HG02763 (cell line): ENCODE results near the gene FAM156A.
A peak's percentile ranks its signal among the peaks of the same experiment; 100 is the strongest.
"Not testable (repeated sequence)": the region's sequence is repeated elsewhere in the genome, so short reads cannot be mapped to it uniquely, and the experiment has no call there.

Source experiments
- ATAC-seq: cut with Tn5 transposase; IDR thresholded peaks from one replicate; pipeline ENCODE4 v1.9.1; 2021; ENCODE audit warnings: mild to moderate bottlenecking, moderate library complexity; ENCODE audit not compliant: unreplicated experiment

FAM156A gene

DNA sequence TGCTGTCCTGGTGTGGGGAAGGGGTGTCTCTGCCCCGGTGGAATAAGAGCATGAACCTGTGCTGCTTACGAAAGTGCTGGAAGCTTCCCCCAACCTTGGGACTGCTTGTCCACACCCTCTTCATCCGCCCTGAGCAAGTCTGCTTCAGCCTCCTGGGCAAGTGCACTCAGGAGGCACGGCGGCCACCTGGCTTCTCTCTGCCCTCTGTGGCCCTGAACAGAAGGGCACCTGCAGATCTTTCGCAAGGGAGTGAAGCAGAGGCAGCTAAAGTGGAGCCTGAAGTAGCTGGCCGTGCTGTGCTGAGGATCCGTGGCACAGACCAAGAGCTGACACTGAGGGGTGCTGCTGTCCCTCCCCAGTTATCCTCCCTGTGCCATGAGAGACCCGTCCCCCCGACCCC is 9.6 kb upstream of the FAM156A start:
- ATAC-seq: not testable (repeated sequence)

DNA sequence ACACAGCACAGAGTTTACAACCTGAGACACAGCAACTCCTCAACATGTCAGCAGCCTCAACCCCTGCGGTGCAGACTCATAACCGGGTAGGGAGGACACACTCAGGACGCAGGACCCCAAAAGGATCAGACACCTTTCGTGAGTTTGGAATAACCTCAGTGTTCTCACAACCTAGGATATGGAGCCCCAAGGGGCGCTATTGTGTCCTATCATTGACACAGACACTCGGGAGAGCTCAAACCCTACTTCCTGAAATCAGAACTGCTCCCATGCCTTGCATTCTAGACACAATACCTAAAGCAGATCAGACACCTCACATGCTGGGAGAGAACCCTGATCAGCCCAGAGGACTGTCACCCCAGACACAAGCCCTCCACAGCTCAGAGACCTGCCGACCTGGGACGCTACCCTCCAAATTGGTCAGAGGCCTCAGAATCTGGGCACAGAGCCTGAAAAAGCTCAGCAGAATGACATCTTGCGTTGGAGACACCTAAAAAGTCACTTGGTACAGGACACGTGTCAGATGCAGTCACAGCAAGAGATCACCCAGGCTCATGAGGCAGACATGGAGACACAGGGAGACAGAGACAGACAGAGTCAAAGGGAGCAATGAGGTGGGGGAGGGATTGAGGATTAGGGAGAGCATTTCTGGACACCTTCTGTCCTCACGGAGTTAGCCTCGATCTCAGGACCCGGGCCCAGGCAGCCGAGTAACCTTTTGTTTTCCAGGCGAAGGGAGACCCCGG is 8.8 kb upstream of the FAM156A start:
- ATAC-seq: not testable (repeated sequence)

DNA sequence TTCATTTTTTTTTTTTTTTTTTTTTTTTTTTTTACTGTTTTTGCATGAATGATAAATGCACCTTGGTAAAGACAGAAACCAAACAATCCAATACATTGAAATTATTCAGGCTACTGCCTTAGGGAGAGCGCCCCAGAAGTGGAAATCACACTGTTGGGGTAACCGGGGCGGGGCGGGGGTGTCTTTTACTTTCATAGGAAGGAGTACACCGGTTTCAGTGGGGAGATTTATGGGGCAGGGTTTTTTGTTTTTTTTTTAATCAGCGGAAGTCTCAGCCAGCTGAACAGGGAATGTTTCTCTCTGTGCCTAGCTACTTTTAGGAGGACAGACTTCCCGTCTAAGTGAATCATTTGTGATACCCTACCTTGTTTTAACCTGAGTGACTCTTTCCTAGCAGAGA is 643 bp upstream of the FAM156A start:
- peak; percentile 31 for ATAC-seq

DNA sequence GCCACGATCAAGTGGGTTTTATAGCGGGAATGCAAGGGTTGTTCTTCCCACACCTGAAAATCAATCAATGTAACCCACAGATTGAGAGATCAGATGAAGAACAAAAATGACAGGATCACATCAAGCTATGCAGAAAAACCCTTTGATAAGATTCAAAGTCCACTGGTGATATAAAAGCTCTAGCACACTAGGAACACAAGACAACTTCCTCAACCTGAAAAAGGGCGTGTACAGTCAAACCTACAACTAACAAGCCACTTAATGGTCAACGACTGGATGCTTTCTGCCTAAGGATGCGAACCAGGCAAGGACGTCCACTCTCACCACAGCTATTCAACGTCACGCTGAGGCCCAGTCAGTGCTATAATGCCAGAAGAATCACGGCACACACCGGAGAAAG is 8.4 kb downstream of the FAM156A start:
- not testable (repeated sequence) for ATAC-seq

DNA sequence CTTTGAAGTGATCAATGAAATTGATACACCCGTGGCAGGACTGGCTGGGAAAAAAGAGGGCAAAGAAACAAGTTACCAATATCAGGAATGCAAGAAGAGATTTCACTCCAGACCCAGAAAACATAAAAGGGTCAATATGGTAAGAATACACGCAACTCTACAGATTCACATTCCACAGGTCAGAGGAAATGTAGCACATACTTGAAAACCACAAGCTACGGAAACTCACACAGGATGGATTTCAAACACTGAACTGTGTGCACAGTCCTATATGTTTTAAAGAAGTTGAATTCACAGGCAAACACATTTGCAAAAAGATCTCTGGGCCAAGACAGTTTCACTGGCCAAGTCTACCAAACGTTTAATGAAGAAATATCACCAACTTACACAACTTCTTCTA is 9.0 kb downstream of the FAM156A start:
- not testable (repeated sequence) for ATAC-seq

DNA sequence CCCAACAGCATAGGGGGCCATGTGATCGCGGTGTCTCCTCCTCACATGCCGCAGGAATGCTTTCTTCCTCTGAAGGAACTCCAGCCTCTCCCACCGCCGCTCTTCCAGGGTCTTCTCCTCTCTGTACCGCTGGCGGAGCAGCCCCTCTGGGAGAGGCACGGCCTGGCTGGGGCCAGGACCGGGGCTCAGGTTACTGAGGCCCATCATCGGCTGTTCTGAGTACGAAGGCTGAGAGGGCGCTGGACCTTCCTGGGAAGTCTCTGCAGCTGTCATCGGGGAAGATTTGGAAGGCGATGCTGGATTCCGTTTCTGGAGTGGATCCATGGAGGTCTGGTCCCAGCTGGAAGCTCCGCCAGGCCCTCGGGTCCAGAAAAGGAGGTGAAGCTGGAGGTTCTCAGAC is 10.1 kb downstream of the FAM156A start:
- ATAC-seq: not testable (repeated sequence)

DNA sequence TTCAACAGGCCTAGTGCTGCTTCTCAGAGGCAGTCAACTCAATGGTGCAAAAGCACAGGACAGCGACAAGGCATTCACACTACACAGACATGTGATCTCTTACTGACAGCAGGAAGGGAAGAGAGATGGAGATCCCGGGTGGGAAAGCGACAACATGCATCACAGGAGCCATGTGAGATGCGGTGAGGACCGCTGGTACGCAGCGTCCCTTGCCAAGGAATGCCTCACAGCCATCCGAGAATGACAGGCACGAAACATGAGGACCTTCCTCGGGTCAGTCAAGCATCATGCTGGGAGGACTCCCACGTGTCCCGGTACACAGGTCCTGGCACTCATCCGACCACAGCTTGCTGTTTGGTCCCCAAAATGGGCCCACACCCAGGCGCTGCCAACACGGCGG is 10.8 kb downstream of the FAM156A start:
- ATAC-seq: not testable (repeated sequence)

DNA sequence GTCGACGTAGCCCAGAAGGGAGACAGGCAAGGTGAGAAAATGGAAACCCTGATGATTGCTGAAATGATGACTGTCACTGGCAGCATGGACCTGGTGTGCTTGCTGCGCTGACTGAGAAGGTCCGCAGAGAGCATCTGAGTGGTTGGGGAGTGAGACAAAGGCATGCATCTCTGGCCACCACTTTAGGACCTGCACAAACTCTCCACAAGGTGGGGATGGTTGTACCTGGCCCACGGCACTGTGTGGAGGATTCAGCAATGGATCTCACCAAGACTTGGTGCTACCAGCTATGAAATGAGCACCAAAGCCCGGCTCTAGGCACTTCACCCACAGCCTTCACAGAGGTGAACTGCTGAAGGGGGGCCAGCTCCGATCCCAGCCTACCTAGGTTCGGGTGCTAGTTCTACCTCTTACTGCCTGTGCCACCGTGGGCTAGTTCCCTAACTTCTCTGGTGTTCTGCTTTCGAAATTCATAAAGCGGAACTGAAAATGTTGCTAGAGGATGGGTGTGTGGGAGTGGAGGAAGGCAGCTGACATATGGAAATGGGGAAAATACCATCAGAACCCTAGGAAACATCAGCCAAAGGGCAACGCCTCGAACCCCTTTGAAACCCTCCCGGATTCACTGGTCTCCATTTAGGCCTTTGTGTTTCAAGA is 12.4 kb downstream of the FAM156A start:
- not testable (repeated sequence) for ATAC-seq

DNA sequence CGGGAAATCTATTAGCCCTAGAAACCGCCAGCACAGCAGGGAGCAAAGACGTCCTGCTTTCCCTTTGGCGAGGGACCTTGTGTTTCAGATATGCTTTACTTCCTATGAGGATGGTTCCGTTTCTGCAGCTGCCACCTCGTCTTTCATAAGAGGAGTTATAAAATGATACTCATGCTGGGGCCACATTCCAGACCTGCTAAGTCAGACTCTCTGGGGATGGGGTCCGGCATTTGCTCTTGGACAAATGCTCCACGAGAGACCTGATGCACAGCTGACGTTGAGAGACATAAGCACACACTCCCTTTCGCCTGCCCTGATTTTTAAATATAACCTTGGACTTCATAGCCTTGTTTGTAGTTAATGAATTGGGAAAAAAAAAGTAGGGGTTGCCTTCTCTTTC is 16.6 kb downstream of the FAM156A start:
- not testable (repeated sequence) for ATAC-seq

DNA sequence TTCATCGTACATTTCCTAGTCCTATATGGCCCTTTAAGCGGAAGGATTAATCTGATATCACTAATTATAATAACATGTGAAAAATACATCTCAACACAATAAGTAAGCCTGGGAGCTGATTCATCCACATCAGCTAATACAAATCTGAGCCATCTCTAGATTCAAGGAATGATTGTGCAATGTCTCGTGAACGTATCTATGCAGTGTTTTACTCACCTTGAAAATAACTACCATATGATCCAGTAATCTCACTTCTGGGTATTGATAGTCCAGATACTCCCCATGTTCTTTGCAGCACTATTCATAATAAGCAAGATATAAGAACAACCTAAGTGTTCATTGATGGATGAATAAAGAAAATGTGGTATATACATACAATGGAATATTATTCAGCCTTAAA is 17.6 kb downstream of the FAM156A start:
- ATAC-seq: not testable (repeated sequence)

DNA sequence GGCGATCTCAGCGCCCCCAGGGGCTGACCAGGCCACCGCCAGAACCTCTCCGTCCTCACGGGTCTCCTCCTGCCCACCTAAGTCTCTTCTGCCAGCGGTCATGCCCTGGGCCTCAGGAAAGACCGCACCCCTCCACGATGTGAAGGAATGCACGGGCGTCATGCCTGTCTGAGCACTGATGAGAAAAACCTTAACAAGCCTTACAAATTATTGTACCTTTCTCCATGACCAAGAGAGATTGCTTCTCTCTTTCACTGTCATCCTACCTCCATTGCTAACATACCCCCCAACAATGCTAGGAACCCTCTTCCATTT is 22.9 kb downstream of the FAM156A start:
- ATAC-seq: not testable (repeated sequence)

DNA sequence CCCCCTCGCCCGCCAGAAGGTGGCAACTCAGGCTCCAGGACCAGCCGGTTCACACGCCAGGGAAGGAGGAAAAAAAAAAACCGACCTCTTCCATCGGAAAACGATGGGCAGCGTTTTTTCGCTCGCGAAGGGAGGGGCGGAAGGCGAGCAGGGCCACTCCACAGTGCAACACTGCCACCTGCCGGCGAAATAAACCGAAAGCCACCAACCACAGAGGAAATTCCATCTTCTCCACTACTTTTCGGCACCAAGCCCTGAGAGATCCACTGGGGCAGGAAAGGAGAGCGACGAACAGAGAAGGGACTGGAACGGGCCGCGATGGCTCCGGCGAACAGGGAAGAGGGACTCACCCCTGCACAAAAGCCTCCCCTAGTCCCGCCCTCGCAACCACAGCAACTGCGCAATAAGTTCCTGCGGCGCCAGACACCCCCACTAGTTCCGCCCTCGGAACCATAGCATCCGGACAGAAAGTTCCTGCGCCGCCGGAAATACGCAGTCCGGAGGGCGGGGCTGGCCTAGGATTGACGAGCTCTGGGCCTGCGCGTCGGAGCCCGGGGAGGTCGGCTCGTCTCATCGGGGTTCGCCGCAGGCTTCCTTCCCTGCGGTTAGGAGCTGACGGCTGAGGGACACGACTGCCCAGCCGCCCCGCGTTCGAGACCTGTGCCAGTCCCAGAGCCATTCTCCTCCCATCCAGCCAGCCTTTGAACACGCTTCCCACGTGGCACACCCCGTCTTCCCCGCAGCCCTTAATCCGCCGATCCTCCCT is 23.4 kb downstream of the FAM156A start:
- ATAC-seq: peak; percentile 92

DNA sequence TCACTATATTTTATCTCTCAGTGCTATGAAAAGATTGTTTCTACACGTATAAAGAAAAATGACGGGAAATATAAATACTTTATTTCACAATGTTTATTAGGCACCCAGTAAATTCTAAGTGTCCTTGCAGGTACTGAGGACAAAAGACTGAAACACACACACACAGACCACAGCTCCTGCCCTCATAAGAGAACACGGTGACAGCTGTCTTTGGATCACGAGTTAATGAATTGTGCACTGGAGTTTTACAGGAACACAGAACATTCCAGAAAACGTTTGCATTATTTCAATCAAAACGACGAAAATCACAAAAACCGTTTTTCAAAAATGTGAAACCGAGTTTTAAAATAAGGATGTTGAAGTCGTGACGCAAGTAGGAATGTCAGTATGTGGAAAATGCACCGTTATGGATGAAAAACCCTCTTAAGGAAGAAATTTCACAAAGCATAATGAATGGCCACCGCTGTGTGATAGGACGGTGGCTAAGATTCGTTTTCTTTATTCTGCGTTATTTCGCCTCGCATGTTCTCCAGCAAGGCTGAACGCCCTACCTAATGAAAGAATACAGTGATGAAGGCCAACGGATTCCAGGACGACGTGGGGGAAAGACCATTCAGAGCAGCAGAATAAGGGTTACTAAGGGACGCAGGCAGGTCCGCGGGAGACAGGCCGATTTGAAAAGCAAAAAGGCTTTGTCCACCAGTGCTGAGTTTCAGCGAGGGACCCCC is 24.2 kb downstream of the FAM156A start:
- ATAC-seq: no peak

DNA sequence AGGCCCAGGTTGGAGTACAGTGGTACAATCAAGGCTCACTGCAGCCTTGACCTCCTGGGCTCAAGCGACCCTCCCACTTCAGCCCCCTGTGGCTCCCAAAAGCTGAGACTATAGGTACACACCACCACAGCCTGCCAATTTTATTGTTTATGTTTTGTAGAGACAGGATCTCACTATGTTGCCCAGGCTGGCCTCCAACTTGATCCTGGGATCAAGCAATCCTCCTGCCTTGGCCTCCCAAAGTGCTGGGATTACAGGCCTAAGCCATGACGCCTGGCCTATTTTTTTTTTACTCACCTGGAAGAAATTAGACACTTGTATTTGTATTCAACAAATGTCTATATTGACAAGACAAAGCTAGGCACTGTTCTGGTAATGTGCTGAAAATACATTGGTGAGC is 25.1 kb downstream of the FAM156A start:
- no peak for ATAC-seq

DNA sequence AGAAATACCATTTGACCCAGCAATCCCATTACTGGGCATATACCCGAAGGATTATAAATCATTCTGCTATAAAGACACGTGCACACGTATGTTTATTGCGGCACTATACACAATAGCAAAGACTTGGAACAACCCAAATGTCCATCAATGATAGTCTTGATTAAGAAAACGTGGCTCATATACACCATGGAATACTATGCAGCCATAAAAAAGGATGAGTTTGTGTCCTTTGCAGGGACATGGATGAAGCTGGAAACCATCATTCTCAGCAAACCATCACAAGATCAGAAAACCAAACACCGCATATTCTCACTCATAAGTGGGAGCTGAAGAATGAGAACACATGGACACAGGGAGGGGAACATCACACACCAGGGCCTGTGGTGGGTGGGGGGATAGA is 28.1 kb downstream of the FAM156A start:
- ATAC-seq: not testable (repeated sequence)

DNA sequence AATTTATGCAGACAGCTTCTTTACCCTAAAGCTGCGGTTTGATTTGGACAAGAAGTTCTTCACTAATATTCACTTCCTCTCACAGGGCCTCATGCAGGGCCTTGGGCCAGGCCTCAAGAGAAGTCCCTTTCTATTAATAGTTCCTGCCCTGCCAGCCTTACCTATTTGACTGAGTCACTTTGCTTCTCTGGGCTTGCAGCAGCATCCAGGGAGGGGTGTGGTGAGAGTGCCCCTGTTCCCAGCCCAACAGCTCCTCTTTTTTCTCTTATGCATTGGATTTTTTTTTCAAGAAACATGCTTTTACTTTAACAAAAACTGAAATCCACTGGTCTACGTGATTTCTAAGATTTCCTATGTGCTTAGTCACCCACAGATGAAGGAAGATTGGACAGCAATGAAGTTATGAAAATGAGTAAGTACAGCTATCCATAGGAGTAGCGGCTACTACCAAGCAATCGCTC is 34.5 kb downstream of the FAM156A start:
- peak; percentile 44 for ATAC-seq

DNA sequence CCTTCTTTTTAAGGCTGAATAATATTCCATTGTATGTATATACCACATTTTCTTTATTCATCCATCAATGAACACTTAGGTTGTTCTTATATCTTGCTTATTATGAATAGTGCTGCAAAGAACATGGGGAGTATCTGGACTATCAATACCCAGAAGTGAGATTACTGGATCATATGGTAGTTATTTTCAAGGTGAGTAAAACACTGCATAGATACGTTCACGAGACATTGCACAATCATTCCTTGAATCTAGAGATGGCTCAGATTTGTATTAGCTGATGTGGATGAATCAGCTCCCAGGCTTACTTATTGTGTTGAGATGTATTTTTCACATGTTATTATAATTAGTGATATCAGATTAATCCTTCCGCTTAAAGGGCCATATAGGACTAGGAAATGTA is 43.6 kb downstream of the FAM156A start:
- not testable (repeated sequence) for ATAC-seq

DNA sequence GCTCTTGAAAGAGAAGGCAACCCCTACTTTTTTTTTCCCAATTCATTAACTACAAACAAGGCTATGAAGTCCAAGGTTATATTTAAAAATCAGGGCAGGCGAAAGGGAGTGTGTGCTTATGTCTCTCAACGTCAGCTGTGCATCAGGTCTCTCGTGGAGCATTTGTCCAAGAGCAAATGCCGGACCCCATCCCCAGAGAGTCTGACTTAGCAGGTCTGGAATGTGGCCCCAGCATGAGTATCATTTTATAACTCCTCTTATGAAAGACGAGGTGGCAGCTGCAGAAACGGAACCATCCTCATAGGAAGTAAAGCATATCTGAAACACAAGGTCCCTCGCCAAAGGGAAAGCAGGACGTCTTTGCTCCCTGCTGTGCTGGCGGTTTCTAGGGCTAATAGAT is 44.6 kb downstream of the FAM156A start:
- ATAC-seq: not testable (repeated sequence)

DNA sequence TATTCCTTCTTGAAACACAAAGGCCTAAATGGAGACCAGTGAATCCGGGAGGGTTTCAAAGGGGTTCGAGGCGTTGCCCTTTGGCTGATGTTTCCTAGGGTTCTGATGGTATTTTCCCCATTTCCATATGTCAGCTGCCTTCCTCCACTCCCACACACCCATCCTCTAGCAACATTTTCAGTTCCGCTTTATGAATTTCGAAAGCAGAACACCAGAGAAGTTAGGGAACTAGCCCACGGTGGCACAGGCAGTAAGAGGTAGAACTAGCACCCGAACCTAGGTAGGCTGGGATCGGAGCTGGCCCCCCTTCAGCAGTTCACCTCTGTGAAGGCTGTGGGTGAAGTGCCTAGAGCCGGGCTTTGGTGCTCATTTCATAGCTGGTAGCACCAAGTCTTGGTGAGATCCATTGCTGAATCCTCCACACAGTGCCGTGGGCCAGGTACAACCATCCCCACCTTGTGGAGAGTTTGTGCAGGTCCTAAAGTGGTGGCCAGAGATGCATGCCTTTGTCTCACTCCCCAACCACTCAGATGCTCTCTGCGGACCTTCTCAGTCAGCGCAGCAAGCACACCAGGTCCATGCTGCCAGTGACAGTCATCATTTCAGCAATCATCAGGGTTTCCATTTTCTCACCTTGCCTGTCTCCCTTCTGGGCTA is 48.9 kb downstream of the FAM156A start:
- ATAC-seq: not testable (repeated sequence)

DNA sequence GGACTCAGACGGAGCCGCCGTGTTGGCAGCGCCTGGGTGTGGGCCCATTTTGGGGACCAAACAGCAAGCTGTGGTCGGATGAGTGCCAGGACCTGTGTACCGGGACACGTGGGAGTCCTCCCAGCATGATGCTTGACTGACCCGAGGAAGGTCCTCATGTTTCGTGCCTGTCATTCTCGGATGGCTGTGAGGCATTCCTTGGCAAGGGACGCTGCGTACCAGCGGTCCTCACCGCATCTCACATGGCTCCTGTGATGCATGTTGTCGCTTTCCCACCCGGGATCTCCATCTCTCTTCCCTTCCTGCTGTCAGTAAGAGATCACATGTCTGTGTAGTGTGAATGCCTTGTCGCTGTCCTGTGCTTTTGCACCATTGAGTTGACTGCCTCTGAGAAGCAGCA is 50.4 kb downstream of the FAM156A start:
- not testable (repeated sequence) for ATAC-seq

DNA sequence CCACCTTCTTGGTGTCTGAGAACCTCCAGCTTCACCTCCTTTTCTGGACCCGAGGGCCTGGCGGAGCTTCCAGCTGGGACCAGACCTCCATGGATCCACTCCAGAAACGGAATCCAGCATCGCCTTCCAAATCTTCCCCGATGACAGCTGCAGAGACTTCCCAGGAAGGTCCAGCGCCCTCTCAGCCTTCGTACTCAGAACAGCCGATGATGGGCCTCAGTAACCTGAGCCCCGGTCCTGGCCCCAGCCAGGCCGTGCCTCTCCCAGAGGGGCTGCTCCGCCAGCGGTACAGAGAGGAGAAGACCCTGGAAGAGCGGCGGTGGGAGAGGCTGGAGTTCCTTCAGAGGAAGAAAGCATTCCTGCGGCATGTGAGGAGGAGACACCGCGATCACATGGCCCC is 51.2 kb downstream of the FAM156A start:
- ATAC-seq: not testable (repeated sequence)
